Prostate gland (tissue), 2 donors: ENCODE measurements around the gene RYR1. TPM values are rescaled to one million over a fixed set of nuclear protein-coding genes. Genes with fewer than 3 reads are reported as not detected.

Experiments
- DNase-seq: peaks from one replicate; pipeline ENCODE4 v3.0.0-alpha.2; 2019; ENCODE audit warnings: low spot score
- H3K27ac ChIP-seq, 2 donors: fragments of 200-600 bp; sonication (generic); 2 replicates each; pipeline ENCODE4 v1.5.1; 2017 to 2019
- H3K27me3 ChIP-seq: fragments of 200-600 bp; sonication (generic); replicated peaks from 2 replicates; pipeline ENCODE4 v1.5.1; 2019; ENCODE audit not compliant: insufficient read depth
- H3K36me3 ChIP-seq, 2 donors: fragments of 200-600 bp; sonication (generic); 1 replicate in 1 of 2; 2 replicates in 1 of 2; pipeline versions ENCODE4 v1.5.1 to v1.8.1; 2017 to 2019
- H3K4me1 ChIP-seq: fragments of 200-600 bp; sonication (generic); replicated peaks from 2 replicates; pipeline ENCODE4 v1.5.1; 2019
- H3K4me3 ChIP-seq, 2 donors: fragments of 200-600 bp; sonication (generic); 2 replicates each; pipeline ENCODE4 v1.5.1; 2017 to 2019
- H3K9me3 ChIP-seq: fragments of 200-600 bp; sonication (generic); 2 replicates; pipeline ENCODE4 v1.5.1; 2017
- CTCF ChIP-seq, 4 experiments: fragments of 200-600 bp in 2 of 4; fragments of 450-650 bp in 2 of 4; sonication (generic) in 2 of 4; IDR thresholded peaks; 1 replicate in 3 of 4; 2 replicates in 1 of 4; pipeline ENCODE4 v1.5.1; 2016 to 2019; ENCODE audit warnings: antibody characterized with exemption in 4 of 4, mild to moderate bottlenecking in 2 of 4, moderate library complexity in 2 of 4
- POLR2A ChIP-seq: fragments of 450-650 bp; IDR thresholded peaks from one replicate; pipeline ENCODE4 v1.6.1; 2016; ENCODE audit warnings: antibody characterized with exemption, mild to moderate bottlenecking
- POLR2AphosphoS5 ChIP-seq: sonication (generic); formaldehyde crosslinking; IDR thresholded peaks from one replicate; pipeline ENCODE4 v1.6.1; 2017; ENCODE audit warnings: antibody characterized with exemption
- WGBS: methylation state at CpG from one replicate; pipeline ENCODE4 v1.1.5; 2018; 5-methylcytosine and 5-hydroxymethylcytosine counted together
- intact Hi-C: fragments of 100-400 bp; cut with DNase I; formaldehyde crosslinking; loops from one replicate; pipeline ENCODE4 v1.14.2; 2022
- total RNA-seq, 2 donors: library from RNA; depleted of rRNA; stranded (reverse); fragments of >200 nt; gene quantifications; one replicate each; pipeline ENCODE4 v1.1.0, GENCODE V29; 2016

Gene RYR1
- total RNA-seq, 2 donors from 2014 or later = 5.7 to 8.6 TPM

GRCh38 chr19:38537071-38537936 lies 103.8 kb downstream of the RYR1 start:
- Histone ChIP-seq H3K36me3 (no peaks in the 10 kb centered on the region), H3K9me3 (no peaks in the 10 kb centered on the region), H3K27me3 (no peaks in the 10 kb centered on the region), H3K4me3 (no peak overlapping the region), H3K4me1 (no peaks in the 10 kb centered on the region), H3K27ac (no peak overlapping the region)
- intact Hi-C loops = no loop called here
- TF ChIP-seq CTCF (IDR thresholded peaks at IDR 0.05) (no peak), POLR2AphosphoS5 (no peak), POLR2A (no peak)
- DNase-seq = no peak
- 91% methylated on average over 23 of the region's 23 CpGs for WGBS

- H3K27ac ChIP-seq = no peak overlapping the region
- no peaks in the 10 kb centered on the region for H3K27me3 ChIP-seq
- no peak overlapping the region for H3K4me3 ChIP-seq
- TF ChIP-seq POLR2AphosphoS5 (no peak), POLR2A (no peak), CTCF (IDR thresholded peaks at IDR 0.05) (no peak)
- intact Hi-C loops = no loop called here
- H3K36me3 ChIP-seq = no peaks in the 10 kb centered on the region
- DNase-seq = no peak
- 26% methylated on average over 3 of the region's 3 CpGs for WGBS
- no peaks in the 10 kb centered on the region for H3K4me1 ChIP-seq
- H3K9me3 ChIP-seq = no peaks in the 10 kb centered on the region
These were observed 104.9 kb downstream of the RYR1 start for GRCh38 chr19:38538386-38538785.

- no peaks in the 10 kb centered on the region for H3K4me1 ChIP-seq
- no peak overlapping the region for H3K4me3 ChIP-seq
- H3K9me3 ChIP-seq = no peaks in the 10 kb centered on the region
- no peaks in the 10 kb centered on the region for H3K27me3 ChIP-seq
- no peak for TF ChIP-seq POLR2AphosphoS5
- TF ChIP-seq CTCF (IDR thresholded peaks at IDR 0.05) = no peak
- TF ChIP-seq POLR2A = no peak
- 46% methylated on average over 6 of the region's 6 CpGs for WGBS
- no peak for DNase-seq
- intact Hi-C loops = no loop called here
- H3K27ac ChIP-seq = no peak overlapping the region
- no peaks in the 10 kb centered on the region for H3K36me3 ChIP-seq
These were observed 105.5 kb downstream of the RYR1 start for GRCh38 chr19:38538793-38539528.

GRCh38 chr19:38539751-38540150 lies 106.3 kb downstream of the RYR1 start:
- Histone ChIP-seq H3K4me1 (no peaks in the 10 kb centered on the region), H3K4me3 (no peak overlapping the region), H3K27me3 (no peaks in the 10 kb centered on the region), H3K27ac (no peak overlapping the region), H3K36me3 (no peaks in the 10 kb centered on the region), H3K9me3 (no peaks in the 10 kb centered on the region)
- 21% methylated on average over 1 of the region's 1 CpG for WGBS
- TF ChIP-seq POLR2AphosphoS5 = no peak
- TF ChIP-seq CTCF (IDR thresholded peaks at IDR 0.05) = no peak
- TF ChIP-seq POLR2A = no peak
- intact Hi-C loops = no loop called here
- no peak for DNase-seq
